ENCODE measurements around the gene LMF1.
"Not testable (repeated sequence)": the region's sequence is repeated elsewhere in the genome, so short reads cannot be mapped to it uniquely, and the experiment has no call there.

The LMF1 gene

GRCh38 chr16:972316-973002 lies 1.7 kb upstream of the LMF1 start:
- no peak for DNase-seq (ENCODE audit: low read depth in 1 of 2, low spot score in 1 of 2)

- no peak for DNase-seq (ENCODE audit: low read depth in 1 of 2, low spot score in 1 of 2)
Observed at GRCh38 chr16:971981-972315, 1.2 kb upstream of the LMF1 start.

- no peak for DNase-seq (ENCODE audit: low read depth in 1 of 2, low spot score in 1 of 2)
Observed at GRCh38 chr16:971582-971905, 760 bp upstream of the LMF1 start.

- no peak for DNase-seq (ENCODE audit: low read depth in 1 of 2, low spot score in 1 of 2)
Observed at GRCh38 chr16:970386-970765, 408 bp downstream of the LMF1 start.

GRCh38 chr16:969508-970385 lies 1.0 kb downstream of the LMF1 start:
- no peak for DNase-seq (ENCODE audit: low read depth in 1 of 2, low spot score in 1 of 2)

- no peak for DNase-seq (ENCODE audit: low read depth in 1 of 2, low spot score in 1 of 2)
Observed at GRCh38 chr16:968620-969019, 2.2 kb downstream of the LMF1 start.

DNA sequence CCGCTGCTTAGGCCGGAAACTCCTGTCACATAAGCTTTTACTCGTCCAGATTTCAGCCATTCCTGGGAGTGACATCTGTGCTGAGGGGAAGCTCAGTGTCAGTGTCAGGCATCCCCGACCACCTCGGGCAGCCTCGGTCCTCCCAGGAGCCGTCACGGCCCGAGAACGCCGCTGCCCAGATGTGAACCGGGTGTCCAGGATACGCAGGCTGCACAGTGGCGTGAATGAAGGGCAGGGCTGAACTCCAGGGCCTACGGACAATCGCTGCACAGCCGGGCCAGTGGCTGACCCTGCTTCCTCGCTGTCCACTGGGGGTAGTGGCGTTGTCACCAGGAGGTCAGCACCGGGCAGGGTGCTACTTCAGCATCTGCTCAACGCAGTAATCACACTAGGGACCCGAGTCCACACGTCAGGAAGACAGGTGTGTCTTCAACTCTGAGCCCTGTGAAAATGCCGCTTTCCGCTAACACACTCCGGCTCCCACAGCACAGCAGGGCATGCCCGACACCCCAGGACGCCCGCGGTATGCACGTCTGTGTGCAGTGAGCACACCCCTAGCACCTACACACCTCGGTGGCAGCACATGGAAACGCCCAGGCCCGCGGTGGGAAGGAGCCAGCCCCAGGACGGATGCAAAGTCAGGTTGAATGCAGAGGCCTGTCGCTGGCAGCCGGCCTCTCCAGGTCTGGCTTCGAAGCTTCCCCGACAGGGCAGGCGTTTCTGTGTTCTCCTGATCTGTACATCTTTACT lies 3.1 kb downstream of the LMF1 start:
- no peak for DNase-seq (ENCODE audit: low read depth in 1 of 2, low spot score in 1 of 2)

DNA sequence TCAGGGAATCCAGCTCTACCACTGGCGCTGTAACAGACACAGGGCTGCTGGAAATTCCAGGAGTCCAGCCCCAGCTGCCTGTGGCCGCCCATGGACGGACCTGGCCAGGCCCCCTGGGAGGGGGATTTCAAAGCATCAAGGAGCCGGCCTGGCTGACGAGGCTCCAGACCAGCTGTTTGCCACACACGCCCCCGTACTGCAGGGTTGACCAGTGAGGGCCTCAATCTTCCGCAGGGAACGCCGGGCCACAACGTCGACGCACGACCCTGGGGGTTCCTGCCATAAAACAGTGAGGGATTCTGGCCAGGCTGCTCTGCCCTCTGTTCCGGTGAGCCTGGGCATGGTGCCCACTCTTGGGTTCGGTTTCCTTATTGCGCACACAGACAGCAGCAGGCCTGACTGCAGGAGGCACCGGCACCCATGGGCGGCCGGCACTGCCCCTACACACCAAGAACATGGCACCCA lies 3.7 kb downstream of the LMF1 start:
- DNase-seq (ENCODE audit: low read depth in 1 of 2, low spot score in 1 of 2): no peak

- DNase-seq (ENCODE audit: low read depth in 1 of 2, low spot score in 1 of 2): no peak
Observed at GRCh38 chr16:966505-966904, 4.3 kb downstream of the LMF1 start.

GRCh38 chr16:966035-966434 lies 4.7 kb downstream of the LMF1 start:
- no peak for DNase-seq (ENCODE audit: low read depth in 1 of 2, low spot score in 1 of 2)

DNA sequence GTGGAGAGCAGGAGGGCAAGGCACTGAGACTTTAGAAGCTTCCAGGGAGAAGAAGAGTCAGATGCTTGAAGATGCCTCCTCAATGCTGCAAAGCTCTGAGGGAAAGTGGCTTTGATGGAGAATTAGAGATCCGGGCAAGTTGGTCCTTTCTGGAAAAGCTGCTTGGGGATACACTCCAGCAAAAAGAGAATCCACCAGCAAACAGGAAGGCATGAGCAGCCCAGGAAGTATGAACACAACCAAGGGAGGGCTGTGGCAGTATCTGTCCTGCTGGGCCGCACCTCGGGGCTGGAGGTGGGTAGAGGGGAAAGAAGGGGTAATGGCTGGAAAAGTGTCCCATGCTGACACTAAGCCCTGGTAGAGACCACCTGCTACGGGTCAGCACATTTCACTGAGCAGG lies 5.3 kb downstream of the LMF1 start:
- no peak for DNase-seq (ENCODE audit: low read depth in 1 of 2, low spot score in 1 of 2)

DNA sequence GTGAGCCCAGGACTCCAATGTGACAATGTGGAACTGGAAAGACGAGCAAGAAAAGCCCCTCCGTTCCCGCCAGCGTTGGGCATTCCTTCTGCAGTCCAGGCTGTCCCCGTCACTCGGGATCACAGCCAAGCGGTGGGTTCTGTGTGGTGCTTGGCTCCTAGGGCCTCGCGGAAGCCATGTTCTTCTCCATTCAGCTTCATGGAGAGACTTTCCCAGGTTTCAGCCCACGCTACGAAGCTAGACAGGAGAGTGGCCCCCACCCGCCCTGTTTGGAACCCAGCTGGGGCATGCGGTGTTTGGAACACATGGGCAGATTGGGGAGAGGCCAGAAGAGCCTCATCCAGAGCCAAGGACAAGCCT lies 5.8 kb downstream of the LMF1 start:
- DNase-seq (ENCODE audit: low read depth in 1 of 2, low spot score in 1 of 2): no peak

DNA sequence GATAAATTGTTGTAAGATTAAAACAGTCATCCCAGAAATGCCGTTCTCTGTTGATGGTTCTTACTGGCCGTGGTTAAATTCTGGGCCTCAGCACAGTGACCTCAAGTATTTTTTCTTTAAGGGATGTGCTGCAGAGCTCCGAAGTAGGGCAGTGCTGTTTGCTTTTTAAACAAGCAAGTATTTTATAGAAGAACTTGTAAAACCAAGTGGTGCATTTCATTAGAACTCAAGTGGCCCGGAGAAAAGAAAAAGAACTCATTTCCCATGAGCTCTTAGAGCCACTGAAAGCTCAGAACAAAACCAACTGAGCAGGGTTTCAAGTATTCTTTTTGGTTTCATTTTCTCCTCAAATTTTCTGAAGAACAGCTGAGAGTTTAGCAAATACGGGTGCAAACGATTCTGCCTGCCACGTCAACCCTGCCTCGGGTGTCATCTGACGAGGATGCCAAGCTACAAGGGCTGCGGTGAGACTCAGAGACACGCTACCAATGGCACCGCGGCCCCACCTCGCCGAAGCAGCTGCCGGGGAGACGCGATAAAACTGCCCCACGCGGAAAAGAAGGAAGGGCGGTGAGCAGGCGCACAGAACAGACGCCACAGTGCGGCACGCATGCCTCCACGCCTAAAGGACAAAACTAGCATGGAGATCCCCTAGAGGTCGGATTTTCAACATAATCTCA lies 6.3 kb downstream of the LMF1 start:
- DNase-seq (ENCODE audit: low read depth in 1 of 2, low spot score in 1 of 2): peak; percentile 44 to 56

DNA sequence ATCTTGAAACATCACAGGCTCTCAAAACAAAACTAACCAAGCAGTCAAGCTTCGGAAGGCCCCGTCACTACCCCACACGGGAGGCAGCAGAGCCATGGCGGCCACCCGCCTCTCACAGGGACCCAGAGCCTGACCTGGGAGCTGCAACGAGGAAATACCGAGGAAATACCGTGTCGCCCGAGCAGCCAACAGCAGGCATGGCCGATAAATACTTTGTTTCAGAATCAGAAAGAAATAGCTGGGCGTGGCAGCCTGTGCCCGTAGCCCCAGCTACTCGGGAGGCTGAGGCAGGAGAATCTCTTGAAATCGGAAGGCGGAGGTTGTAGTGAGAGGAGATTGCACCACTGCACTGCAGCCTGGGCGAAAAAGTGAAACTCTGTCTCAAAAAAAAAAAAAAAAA lies 6.9 kb downstream of the LMF1 start:
- DNase-seq (ENCODE audit: low read depth in 1 of 2, low spot score in 1 of 2): no peak

DNA sequence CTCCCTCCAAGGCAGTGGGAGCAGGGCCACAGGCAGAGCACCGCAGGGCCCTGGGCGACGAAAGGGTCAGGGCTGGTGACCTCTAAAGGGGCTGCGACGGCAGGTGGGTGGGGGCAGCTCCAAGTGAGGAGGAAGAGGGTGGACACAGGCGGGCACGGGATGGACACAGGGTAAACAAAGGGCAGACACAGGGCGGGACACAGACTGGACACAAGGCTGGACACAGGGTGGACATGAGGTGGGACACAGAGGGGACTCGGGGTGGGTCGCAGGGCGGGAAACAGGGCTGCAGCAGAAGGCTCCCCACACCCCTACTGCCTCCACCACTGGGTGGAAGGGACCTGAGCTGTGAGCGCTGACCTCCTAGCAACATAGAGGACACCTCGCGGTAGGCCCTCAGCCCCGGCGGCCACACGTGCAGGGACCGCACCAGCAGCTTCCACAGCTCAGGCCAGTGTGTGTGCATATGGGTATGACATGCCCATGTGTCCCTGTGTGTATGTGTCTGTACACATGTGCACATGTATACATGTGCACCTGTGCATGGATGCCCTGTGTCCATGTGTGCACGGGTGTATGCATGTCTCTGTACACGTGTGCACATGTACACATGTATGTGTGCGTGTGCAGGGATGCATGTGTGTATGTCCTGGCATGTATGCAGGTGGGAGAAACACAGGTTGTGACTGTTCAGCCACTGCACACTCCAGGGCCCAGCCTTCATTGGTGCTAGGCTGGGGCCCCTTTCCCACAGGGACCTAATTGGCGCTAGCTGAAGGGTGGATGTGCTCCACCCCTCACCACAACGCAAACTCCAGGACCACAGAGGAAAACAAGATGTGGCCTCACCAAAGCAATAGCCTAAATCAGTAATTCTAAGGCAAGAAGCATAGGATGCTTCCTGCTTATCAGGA lies 7.6 kb downstream of the LMF1 start:
- no peak for DNase-seq (ENCODE audit: low read depth in 1 of 2, low spot score in 1 of 2)

DNA sequence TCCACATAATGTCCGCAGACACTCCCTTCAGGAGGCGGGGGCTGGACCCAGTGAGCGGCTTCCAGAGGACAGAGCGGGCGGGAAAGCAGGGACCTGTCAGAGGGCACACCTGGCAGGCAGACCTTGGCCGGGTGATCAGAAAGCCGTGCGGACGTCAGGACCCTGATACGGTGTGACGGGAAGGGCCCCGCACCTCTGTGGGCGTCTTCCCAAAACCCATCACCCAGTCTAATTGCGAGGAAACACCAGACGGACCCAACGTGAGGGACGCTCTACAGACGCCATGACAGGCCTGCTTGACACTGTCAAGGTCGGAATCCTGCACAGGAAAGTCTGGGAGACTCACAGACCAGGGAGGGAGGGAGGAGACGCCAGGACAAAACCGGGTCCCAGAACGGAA lies 8.4 kb downstream of the LMF1 start:
- no peak for DNase-seq (ENCODE audit: low read depth in 1 of 2, low spot score in 1 of 2)

DNA sequence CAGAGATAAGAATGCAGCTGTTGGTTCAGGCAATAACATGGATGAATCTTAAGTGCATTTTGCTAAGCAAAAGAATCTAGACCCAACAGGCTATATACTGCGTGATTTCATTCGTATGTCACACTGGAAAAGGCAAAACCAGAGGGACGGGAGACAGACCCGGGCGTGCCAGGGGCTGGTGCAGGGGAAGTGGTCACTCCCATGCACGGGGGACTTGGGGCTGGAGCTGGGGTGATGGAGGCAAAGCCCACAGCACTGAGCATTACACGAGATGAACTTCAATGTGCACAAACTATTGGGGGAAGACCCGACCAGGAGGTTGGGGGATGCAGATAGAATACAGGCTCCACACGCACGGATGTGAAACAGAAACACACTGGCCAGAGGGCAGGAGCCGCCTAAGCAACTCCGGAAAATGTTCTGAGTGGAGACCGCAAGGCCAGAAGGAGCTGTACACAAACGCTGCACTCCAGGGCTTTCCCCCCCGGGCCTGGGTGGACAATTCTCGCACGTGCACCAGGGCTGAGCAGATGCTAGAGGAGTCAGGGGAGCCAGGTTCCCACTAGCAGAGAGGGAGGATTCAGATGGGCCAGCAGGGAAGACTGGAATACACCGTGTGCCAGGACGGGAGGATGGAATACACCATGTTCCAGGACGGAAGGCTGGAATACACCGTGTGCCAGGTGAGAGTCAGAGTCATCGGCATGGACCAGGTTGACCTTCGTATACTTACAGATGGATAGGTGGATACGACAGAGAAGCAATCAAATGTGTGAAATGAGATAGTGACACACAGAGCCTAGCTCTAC lies 11.3 kb downstream of the LMF1 start:
- DNase-seq (ENCODE audit: low read depth in 1 of 2, low spot score in 1 of 2): no peak

DNA sequence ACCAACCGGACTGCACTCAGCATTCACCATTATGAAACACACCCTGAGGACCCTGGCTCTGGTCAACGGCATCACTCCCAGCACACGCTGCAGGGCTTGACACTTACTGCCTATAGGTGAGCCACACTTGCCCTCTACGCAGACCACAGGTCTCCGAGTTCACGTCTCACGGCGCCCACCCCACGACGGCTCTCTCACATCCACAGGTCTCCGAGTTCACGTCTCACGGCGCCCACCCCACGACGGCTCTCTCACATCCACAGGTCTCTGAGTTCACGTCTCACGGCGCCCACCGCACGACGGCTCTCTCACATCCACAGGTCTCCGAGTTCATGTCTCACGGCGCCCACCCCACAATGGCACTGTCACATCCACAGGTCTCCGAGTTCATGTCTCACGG lies 15.0 kb downstream of the LMF1 start:
- not testable (repeated sequence) for DNase-seq (ENCODE audit: low read depth in 1 of 2, low spot score in 1 of 2)

DNA sequence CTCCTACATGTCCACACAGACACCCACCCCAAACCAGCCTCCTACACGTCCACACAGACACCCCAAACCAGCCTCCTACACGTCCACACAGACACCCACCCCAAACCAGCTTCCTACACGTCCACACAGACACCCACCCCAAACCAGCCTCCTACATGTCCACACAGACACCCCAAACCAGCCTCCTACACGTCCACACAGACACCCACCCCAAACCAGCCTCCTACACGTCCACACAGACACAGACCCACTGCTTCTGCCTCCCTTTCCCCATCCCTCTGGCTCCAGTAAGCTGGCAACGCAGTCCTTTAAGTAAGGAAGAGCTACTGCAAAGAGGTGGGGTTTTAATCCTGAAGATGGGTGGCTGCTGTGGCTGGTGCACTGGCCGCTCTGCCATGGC lies 17.0 kb downstream of the LMF1 start:
- DNase-seq (ENCODE audit: low read depth in 1 of 2, low spot score in 1 of 2): not testable (repeated sequence)

DNA sequence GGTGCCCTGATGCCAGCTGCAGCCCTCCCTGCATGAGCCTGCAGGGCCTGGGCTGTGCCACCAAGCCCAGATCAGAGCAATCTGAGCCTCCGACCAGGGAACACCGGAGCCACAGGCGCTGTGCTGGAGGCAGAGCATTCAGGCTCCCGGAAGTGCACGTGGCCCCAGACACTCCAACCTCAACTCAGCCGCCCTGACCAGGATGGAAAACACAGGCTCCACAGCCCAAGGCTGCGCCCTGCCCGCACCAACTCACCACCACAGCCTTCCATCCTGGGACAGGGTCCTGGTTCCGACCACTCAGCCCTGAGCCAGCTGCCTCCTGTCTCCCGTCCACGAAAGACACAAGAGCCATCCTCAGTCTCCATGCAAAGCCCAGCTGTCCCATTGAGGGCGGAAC lies 18.5 kb downstream of the LMF1 start:
- no peak for DNase-seq (ENCODE audit: low read depth in 1 of 2, low spot score in 1 of 2)
